Measurements from ENCODE around the gene CLDN9.

CLDN9 gene

DNA sequence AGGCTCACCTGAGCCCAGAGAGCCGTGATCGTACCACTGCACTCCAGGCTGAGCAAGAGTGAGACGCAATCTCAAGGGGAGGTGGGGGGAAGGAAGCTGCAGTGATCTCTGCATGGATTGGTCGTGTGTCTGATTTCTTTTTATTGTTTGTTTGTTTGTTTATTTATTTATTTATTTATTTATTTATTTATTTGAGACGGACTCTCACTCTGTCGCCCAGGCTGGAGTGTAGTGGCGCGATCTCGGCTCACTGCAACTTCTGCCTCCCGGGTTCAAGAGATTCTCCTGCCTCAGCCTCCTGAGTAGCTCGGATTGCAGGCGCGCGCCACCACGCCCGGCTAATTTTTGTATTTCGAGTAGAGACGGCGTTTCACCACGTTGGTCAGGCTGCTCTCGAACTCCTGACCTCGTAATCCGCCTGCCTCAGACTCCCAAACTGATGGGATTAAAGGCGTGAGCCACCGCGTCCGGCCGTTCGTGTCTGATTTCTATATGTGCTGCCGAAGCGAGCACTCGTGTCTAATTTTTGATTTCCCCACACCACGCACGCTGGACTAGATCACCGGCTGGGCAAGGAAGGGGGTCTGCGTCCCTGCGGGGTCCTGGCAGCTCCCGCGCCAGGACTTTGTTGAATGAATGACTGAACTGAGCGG, 7.0 kb downstream of the CLDN9 start:
- DNase-seq (ENCODE audit: low read depth): no peak

DNA sequence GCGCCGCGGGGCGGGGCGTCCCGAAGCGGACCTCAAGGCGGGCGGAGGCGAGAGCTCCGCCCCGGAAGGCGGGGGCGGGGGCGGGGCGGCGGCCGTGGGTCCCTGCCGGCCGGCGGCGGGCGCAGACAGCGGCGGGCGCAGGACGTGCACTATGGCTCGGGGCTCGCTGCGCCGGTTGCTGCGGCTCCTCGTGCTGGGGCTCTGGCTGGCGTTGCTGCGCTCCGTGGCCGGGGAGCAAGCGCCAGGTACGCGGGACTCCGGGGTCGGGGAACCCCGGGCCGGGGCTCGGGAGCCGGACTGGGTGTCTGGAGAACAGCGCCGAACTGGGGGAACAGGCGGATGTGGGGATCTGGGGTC, 7.5 kb downstream of the CLDN9 start, which contains the start of gene TNFRSF12A:
Gene TNFRSF12A (plus strand): TSS at position 122 of the 357 bp plus-strand sequence. CDS start 30 bp downstream, at position 152.
- peak; percentile 77 for DNase-seq (ENCODE audit: low read depth)

DNA sequence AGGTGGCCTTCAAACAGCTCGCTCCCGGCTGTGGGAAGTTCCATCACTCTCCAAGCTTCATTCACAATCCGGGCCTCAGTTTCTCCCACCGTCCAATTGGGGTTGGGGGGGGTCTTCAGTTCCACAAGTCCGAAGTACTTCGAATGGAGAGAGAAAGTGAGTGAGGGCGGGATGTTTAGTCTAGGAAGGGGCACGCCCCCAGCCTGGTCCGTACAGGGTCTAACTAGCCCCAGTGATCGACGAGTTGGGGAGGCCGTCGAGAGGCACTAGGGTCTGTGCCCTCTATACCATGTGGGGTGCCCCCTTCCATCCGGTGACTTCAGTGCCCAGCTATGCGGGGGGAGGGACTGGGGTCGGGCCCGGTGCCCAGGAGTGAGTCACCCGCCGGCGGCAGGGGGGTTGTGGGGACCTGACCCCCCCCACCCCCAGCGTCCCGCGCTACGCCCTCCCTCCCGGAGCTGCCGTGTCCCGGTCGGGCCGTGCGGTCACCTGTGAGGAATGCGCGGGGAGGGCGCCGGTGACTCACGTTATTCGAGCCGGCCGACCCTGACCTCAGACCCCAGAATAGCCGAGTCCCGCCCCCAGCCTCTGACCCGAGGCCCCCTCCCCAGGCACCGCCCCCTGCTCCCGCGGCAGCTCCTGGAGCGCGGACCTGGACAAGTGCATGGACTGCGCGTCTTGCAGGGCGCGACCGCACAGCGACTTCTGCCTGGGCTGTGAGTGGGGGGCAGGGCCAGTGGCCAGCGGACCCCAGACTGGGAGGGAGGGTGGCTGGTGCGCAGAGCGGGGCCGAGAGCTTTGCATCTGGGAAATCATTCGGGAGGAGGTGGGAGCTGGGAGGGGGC, 8.1 kb downstream of the CLDN9 start:
- peak; percentile 46 for DNase-seq (ENCODE audit: low read depth)

DNA sequence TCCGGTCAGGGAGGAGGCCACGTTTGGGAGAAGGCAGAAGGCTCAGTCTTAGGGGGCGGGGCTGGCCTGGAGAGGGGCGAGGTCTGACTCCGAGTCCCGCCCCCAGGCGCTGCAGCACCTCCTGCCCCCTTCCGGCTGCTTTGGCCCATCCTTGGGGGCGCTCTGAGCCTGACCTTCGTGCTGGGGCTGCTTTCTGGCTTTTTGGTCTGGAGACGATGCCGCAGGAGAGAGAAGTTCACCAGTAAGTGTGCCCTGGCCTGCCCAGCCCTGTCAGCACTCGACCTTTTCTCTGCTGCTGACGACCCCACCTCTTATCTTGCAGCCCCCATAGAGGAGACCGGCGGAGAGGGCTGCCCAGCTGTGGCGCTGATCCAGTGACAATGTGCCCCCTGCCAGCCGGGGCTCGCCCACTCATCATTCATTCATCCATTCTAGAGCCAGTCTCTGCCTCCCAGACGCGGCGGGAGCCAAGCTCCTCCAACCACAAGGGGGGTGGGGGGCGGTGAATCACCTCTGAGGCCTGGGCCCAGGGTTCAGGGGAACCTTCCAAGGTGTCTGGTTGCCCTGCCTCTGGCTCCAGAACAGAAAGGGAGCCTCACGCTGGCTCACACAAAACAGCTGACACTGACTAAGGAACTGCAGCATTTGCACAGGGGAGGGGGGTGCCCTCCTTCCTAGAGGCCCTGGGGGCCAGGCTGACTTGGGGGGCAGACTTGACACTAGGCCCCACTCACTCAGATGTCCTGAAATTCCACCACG, 8.9 kb downstream of the CLDN9 start:
- DNase-seq (ENCODE audit: low read depth): peak; percentile 88

DNA sequence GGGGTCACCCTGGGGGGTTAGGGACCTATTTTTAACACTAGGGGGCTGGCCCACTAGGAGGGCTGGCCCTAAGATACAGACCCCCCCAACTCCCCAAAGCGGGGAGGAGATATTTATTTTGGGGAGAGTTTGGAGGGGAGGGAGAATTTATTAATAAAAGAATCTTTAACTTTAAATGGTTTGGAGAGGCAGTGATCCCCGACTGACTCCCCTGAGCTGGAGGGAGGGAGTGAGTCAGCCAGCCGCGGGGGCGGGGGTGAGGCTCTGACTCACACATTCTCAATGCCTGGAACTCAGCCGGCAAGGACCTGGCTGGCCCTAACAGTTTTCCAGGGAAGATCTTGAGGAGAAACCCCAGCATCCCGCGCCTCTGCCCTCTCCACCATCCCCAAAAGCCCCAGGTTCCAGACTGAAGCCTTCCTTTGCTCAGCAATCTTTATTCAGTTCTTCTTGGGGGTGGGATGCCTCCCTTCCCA, 9.5 kb downstream of the CLDN9 start:
- DNase-seq (ENCODE audit: low read depth): peak; percentile 86

DNA sequence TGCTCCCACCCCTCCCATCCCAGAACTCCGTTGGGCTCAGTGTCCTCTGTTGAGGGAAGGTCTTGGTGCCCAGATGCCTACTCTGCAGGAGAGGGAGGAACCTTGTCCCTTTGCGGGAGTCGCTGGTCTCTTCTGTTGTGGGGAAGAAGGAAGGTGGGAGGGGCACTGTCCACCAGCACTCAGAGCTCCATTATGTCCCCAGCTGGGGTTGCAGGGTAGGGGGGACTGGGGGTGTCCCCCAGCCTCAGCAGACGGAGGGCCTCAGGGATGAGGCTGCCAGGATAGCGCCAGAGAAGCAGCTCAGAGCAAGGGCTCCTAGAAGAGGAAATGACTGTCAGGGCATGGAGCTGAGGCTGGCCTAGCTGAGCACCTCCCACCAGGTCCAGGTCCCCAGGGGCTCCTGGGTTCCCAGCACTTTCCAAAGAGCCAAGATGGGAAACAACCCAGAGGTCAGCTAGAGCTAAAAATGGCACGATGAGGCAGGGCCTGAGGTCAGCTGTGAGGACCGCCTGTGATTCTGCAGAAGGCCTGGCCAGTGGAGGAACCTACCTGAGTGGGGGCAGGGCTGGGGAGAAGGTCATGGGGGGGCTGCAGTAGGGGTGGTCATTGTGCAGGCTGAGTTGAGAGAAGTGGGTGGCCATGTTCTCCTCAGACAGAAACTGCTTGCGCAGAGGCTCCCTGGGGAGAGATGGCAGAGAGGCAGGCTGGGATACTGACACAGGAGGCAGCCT, 10.1 kb downstream of the CLDN9 start:
- DNase-seq (ENCODE audit: low read depth): no peak

DNA sequence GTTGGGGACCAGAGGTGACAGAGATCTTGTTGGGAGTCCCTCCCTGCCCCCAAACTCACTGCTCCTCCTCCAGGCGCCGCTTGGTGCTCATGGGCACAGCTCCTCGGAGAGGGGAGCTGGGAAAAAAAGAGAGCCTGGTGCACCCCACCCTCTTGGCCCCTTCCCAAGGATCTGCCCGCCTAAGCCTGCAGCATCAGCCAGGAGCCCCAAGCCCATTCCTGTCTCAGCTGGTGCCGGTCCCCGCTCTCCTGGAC, 10.6 kb downstream of the CLDN9 start:
- DNase-seq (ENCODE audit: low read depth): no peak

DNA sequence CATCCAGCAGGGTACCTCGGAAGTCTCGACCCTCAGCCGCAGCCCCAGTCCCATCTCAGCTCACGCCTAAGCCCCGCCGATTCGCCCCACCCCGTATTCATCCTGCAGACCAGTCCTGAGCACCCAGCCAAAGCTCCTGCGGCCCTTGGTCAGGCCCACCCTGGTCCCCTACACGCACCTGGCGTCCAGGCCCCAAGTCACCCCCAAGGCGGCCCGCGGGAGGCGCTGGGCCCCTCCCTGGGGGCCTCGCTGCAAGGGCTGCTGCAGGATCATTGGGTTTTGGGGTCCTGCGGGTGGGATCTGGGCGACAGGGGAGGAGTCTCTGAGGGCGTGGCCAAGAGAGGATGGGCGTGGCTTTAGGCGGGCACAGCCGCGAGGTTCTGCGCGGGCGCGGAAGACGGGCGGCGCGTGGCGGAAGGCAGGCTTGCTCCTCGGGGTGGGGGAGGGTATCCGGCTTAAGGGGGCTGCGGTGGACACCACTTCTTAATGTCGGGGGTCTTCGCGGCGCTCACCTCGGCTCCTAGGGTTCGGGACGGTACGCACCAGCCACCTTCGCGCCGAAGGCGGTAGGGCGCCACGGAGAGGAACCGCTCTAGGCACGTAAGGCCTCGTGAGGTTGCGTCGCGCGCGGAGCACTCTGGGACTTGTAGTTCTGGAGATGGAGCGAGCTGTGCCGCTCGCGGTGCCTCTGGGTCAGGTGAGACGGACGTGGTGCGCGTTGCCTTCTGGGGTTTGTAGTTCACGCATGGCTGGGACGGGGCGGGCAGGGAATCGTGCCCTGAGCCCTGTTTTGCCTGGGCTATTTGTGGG, 11.2 kb downstream of the CLDN9 start, which contains the start of the genes HCFC1R1 and THOC6:
Gene HCFC1R1 (minus strand): TSS at position 274 of the 810 bp plus-strand sequence. CDS start 1 bp downstream, at position 273.
Gene THOC6 (plus strand): TSS at position 367 of the 810 bp plus-strand sequence. CDS start 292 bp downstream, at position 659.
- peak; percentile 93 for DNase-seq (ENCODE audit: low read depth)

DNA sequence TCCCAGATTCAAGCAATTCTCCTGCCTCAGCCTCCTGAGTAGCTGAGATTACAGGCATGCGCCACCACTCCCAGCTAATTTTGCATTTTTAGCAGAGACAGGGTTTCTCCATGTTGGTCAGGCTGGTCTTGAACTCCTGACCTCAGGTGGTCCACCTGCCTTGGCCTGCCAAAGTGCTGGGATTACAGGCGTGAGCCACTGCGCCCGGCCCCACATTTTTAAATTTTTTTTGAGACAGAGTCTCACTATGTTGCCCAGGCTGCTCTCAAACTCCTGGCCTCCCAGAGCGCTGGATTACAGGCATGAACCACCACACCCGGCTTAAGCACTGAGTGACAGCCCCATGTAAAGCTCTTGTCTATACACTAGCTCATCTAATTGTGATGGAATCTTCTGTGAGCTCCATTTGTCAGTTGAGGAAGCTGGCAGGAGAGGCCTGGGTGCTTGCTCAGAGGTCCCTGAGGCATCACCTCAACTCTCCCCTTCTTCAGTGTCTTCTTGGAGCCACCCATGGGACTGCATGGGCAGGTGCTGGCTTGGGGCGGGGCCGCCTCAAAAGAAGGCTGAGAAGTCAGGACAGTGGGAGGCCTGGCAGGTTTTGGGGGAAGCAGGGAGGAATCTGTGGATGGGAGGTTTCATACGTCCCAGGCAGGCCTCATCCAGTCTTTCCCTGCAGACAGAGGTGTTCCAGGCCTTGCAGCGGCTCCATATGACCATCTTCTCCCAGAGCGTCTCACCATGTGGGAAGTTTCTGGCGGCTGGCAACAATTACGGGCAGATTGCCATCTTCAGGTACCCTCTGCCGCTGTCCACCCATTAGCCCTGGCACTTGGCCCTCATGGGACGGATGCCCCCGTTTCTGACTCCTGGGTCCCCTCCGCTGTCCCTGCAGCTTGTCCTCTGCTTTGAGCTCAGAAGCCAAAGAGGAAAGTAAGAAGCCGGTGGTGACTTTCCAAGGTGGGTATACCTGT, 12.6 kb downstream of the CLDN9 start:
- no peak for DNase-seq (ENCODE audit: low read depth)

DNA sequence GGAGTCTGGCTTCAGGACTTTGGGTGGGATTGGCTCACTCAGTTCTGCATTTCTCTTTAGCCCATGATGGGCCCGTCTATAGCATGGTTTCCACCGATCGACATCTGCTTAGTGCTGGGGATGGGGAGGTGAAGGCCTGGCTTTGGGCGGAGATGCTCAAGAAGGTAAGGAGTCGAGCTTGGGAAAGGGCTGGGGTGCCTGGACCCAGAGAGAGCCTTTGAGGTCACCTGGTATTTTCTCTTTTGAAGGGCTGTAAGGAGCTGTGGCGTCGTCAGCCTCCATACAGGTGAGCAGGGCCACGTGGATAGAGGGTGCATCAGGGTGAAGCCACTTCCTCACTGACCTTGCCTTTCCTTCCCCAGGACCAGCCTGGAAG, 13.3 kb downstream of the CLDN9 start:
- no peak for DNase-seq (ENCODE audit: low read depth)

DNA sequence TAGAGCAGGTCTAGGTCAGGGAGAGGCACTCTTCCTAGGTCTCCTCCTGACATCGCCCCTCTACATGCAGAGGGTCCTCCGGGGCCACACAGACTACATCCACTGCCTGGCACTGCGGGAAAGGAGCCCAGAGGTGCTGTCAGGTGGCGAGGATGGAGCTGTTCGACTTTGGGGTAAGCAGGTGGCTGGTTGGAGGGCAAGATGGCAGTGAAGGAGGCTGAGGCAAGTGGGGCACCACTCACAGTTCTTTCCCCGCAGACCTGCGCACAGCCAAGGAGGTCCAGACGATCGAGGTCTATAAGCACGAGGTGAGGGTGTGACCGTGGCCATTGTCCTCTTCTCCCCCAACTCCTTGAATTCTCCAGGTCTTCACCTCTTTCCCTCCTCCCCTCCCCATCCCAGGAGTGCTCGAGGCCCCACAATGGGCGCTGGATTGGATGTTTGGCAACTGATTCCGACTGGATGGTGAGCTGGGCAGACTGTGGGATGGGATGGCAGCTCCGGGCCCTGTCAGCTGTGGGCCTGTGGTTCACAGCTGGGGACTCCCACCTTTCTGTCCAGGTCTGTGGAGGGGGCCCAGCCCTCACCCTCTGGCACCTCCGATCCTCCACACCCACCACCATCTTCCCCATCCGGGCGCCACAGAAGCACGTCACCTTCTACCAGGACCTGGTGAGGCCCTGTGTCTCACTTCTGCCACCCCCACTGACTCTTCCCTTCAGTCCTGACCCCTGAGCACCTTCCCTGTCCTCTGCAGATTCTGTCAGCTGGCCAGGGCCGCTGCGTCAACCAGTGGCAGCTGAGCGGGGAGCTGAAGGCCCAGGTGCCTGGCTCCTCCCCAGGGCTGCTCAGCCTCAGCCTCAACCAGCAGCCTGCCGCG, 14.1 kb downstream of the CLDN9 start:
- no peak for DNase-seq (ENCODE audit: low read depth)

DNA sequence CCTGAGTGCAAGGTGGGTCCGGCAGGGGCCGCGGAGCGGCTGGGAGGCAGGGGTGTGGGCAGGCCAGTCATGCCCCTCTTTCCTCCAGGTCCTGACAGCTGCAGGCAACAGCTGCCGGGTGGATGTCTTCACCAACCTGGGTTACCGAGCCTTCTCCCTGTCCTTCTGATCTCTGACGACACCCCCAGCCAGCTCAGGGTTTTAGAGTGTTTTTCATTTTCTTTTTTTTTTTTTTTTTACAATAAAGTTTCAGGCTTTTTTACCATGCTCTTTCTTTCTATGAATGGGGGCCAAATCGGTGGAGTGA, 14.7 kb downstream of the CLDN9 start:
- DNase-seq (ENCODE audit: low read depth): no peak

DNA sequence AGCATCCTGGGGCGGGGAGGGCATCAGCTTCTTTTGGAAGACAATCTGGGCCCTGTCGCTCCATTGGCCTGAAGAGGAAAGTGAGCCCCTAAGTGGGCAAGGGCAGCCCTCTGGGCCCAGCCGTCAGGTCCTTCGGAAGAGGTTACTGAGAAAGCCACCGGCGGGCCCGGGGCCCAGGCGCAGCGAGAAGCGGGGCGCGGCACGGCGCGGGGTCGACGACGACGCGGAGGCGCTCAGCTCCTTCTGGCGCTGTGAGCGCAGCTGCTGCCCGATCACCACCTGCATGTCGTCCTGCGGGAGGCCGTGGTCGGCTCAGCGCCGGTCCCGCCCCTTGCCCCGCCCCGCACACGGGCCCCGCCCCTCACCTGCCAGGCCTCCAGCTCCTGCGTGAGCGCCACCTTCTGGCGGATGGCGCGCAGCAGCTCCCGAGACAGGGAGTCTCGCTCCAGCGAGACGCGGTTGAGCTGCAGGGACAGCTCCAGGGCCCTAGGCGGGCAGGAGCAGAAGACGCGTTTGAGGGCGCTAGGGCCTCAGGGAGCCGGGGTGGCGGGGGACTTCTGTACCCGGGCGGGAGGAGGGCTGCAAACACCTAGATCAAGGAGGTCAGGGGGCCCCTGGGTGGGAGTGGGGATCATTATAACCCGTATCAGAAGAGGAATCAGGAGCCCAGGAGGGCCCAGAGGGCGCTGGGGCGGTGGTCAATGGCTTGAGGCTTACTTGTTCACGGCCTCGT, 15.4 kb downstream of the CLDN9 start:
- peak; percentile 91 for DNase-seq (ENCODE audit: low read depth)

DNA sequence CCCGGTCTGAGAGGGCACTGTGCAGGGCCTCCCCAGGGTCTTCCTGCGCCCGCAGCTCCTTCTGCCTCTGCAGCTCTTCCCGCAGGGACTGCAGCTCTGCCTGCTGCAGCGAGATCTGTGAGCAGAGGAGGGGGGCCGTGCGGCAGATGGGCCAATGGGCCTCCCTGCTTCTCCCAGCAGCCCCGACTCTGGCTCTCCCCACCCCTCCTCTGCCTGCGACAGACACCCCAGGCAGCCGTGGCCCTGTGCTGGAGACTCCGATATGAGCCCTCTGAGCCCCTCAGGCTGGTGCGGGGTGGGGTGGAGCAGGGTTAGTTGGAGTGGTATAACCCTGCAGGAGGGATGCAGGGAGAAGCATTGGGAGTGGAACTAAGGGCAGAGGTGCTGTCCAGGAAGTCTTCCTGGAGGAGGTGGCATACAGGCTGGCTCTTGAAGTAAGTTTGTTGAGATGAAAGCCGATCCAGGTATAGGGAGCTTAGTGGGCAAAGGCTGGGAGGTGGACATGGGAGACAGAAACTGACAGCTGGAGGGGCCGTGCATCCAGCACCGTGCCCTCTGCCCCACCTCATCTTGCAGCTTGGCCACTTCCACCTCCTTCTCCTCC, 16.1 kb downstream of the CLDN9 start:
- DNase-seq (ENCODE audit: low read depth): no peak

DNA sequence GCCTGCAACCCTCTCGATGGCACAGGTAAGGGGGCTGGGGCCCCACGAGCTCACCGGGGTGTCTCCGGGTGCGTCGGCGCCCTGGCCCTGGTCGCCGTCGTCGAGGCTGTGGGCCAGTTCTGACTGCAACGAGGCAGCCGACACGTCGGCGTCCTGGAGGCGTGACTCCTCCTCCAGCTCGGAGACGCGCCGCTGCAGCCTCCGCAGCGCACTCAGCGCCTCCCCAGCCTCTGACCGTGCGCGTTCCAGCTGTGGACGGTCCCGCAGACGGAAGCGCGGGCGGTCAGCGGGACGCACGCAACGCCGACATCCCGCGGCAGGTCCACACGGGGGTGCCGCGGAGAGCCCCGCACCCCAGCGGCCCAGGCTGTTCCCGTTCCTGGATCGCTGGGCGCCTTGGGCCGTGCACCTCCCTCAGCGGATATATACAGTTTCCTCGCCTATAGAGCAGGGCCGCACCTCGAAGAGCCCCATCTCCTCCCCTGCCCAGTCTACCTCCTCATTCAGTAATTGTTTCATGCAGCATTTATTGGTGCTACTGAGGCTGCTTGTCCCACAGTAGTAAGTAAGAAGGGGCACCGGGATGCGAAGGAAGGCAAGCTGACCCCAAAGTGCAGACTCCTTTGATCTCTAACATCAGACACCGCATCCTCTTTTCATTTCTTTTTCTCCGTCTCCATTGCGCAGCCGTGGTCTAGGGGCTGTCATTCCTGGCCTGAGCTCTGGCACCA, 16.9 kb downstream of the CLDN9 start:
- DNase-seq (ENCODE audit: low read depth): peak; percentile 53

DNA sequence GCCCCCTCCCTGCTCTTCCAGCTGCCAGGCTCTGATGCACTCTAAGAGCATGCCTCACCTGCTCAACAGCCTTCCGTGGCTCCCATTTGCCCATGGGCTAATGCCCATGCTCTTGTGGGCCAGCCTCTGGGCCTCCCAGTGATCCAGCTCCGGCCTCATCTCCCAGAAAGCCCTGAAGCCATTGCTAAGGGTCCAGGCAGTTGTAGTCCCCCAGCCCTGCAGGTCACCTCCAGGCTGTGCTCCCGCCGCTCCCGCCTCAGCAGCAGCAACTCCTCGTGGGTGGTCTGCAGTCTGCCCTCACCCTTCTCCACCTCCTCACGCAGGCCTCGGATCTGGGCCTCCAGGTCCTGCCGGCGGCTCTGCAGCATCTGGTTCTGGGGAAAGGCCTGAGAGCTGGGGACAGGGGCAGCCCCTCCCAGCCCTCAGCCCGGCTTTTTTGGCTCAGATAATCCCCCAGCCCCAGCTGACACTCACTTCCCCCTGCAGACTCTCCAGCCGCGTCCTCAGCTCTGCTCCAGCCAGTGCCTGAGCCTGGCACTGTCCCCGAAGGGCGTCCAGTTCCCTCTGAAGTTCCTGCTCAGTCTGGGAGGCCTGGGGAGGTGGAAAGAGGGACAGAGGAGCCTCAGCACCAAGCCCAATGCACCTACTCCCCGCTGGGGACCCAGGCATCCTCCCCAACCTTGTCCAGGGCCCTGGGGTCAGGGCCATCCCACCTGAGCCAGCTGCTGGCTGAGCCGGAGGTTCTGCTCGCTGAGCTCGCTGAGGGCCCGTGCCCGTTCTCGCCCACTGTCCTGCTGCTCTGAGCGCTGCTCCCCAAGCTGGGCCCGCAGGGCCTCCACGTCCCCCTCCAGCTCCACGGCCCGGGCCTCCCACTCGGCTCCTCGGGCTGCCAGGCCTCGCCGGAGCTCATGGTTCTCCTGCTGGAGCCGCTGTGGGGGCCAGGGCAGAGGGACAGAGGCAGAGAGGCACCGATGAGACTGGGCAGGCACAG, 17.8 kb downstream of the CLDN9 start:
- DNase-seq (ENCODE audit: low read depth): no peak
